K562 (cell line): ENCODE measurements around the gene EXOC6.

Source experiments
- CTCF ChIP-seq, 3 experiments: IDR thresholded peaks in 2 of 3; conservative IDR thresholded peaks in 1 of 3; 2 replicates each; pipeline ENCODE4 v1.5.1; 2011 to 2012; ENCODE audit warnings: low read length in 3 of 3, mild to moderate bottlenecking in 3 of 3, control low read depth in 2 of 3, improper control_type of control experiment in 1 of 3, inconsistent platforms in 1 of 3, low read depth in 1 of 3, mixed read lengths in 1 of 3, moderate library complexity in 1 of 3; ENCODE audit not compliant: insufficient read depth in 2 of 3
- EZH2 ChIP-seq: IDR thresholded peaks from 2 replicates; pipeline ENCODE4 v1.6.1; 2012; ENCODE audit warnings: low read depth, mild to moderate bottlenecking, inconsistent platforms, low read length, borderline replicate concordance
- FOXJ2 ChIP-seq: fragments of 200-800 bp; sonication (Bioruptor generic); IDR thresholded peaks from 2 replicates; pipeline ENCODE4 v1.6.1; 2016; ENCODE audit warnings: missing genetic modification characterization, missing compliant biosample characterization
- GTF2E2 ChIP-seq: fragments of 200-800 bp; sonication (Bioruptor generic); IDR thresholded peaks from 2 replicates; pipeline ENCODE4 v1.6.1; 2016; ENCODE audit warnings: missing genetic modification characterization, missing compliant biosample characterization
- KLF16 ChIP-seq: IDR thresholded peaks from 2 replicates; pipeline ENCODE4 v1.6.1; 2016; ENCODE audit warnings: antibody characterized with exemption
- NFE2 ChIP-seq: IDR thresholded peaks from 2 replicates; pipeline ENCODE4 v1.6.1; 2014; ENCODE audit warnings: antibody characterized with exemption, low read depth
- OTX1 ChIP-seq: fragments of 450-650 bp; formaldehyde crosslinking; IDR thresholded peaks from 2 replicates; pipeline ENCODE4 v1.4.0; 2022; ENCODE audit warnings: mild to moderate bottlenecking
- POLR2A ChIP-seq: fragments of 450-650 bp; conservative IDR thresholded peaks from 2 replicates; pipeline ENCODE4 v1.6.1; 2016
- RFX1 ChIP-seq: fragments of 450-650 bp; IDR thresholded peaks from 2 replicates; pipeline ENCODE4 v1.6.1; 2016; ENCODE audit warnings: mild to moderate bottlenecking, moderate library complexity
- RFX5 ChIP-seq: IDR thresholded peaks from 2 replicates; pipeline ENCODE4 v1.6.1; 2011; ENCODE audit warnings: low read depth, mild to moderate bottlenecking, improper control_type of control experiment, low read length
- SP1 ChIP-seq: sonication (generic); formaldehyde crosslinking; IDR thresholded peaks from 2 replicates; pipeline ENCODE4 v1.8.1; 2022; ENCODE audit warnings: mild to moderate bottlenecking, missing genetic modification reagents
- ZNF274 ChIP-seq: IDR thresholded peaks from 2 replicates; pipeline ENCODE4 v1.6.1; 2011; ENCODE audit warnings: low read depth, mild to moderate bottlenecking, low read length, moderate library complexity, borderline replicate concordance
- ZNF589 ChIP-seq: fragments of 200-800 bp; sonication (Bioruptor generic); IDR thresholded peaks from 2 replicates; pipeline ENCODE4 v1.6.1; 2016; ENCODE audit warnings: low read depth, missing genetic modification characterization, missing compliant biosample characterization
- ZNF77 ChIP-seq: fragments of 250-450 bp; sonication (Bioruptor Pico); IDR thresholded peaks from 2 replicates; pipeline ENCODE4 v1.5.0; 2020

- peak; percentile 60 to 86 (median 64) for TF ChIP-seq CTCF (IDR thresholded peaks at IDR 0.05 in 2 of 3, conservative IDR thresholded peaks at IDR 0.05 in 1 of 3; ENCODE audit: insufficient read depth in 2 of 3, low read depth in 1 of 3, low read length in 3 of 3)
- no peak for TF ChIP-seq ZNF274
- no peak for TF ChIP-seq POLR2A
- no peak for TF ChIP-seq ZNF77 (CRISPR knock-in tag)
- TF ChIP-seq NFE2, result no peak
- TF ChIP-seq FOXJ2 (tag), result no peak
- no peak for TF ChIP-seq KLF16
- no peak for TF ChIP-seq EZH2
- TF ChIP-seq ZNF589 (CRISPR knock-in tag), result no peak
- TF ChIP-seq RFX1, result 0 out of 2 replicates have a peak, but pooled peaks have one; percentile 7
- TF ChIP-seq GTF2E2 (tag), result no peak
- TF ChIP-seq RFX5, result no peak
- TF ChIP-seq SP1 (CRISPR knock-in tag), result 0 out of 2 replicates have a peak, but pooled peaks have one; percentile 56
- TF ChIP-seq OTX1 (CRISPR knock-in tag), result no peak
Measured at GRCh38 chr10:92839191-92840085, 8.9 kb upstream of the EXOC6 start.
